Endometrial microvascular endothelial cells (primary cell): ENCODE results near the gene TRAIP. TPM values are rescaled to one million over a fixed set of nuclear protein-coding genes. Genes with fewer than 3 reads are reported as not detected.

Source experiments
- in situ Hi-C: cut with HindIII; loops from 2 replicates; pipeline ENCODE4 v1.10.0; 2017; ENCODE audit warnings: low sequenced_read_pairs, low pct_unique_long_range_greater_than_20kb; ENCODE audit errors: inconsistent ontology term
- total RNA-seq: library from RNA; depleted of rRNA; stranded (reverse); fragments of >200 nt; gene quantifications from one replicate; pipeline ENCODE4 v1.2.3, GENCODE V29; 2015; ENCODE audit errors: inconsistent ontology term

Gene TRAIP
- total RNA-seq, 1 donor from 2014 or later, result 9.7 TPM

- in situ Hi-C loops, result no loop called here
Observed at GRCh38 chr3:49878686-49879085, 22.3 kb upstream of the TRAIP start.

GRCh38 chr3:49877716-49878115 is 21.4 kb upstream of the TRAIP start:
- in situ Hi-C loops, result no loop called here

- in situ Hi-C loops, result no loop called here
Observed at GRCh38 chr3:49876567-49876966, 20.2 kb upstream of the TRAIP start.

- in situ Hi-C loops, result loop anchor here (25.0 kb wide), 2 partner anchors 136 to 311 kb away; partner anchors contain the start of gene BSN
Observed at GRCh38 chr3:49873623-49874022, 17.3 kb upstream of the TRAIP start.

GRCh38 chr3:49872801-49873281 is 16.5 kb upstream of the TRAIP start:
- in situ Hi-C loops, result loop anchor here (25.0 kb wide), 2 partner anchors 136 to 311 kb away; partner anchors contain the start of gene BSN

- in situ Hi-C loops, result loop anchor here (25.0 kb wide), 2 partner anchors 134 to 309 kb away; partner anchors contain the start of gene BSN
Observed at GRCh38 chr3:49871531-49872153, 15.3 kb upstream of the TRAIP start.

- in situ Hi-C loops, result loop anchor here (25.0 kb wide), 2 partner anchors 132 to 307 kb away; partner anchors contain the start of gene BSN
Observed at GRCh38 chr3:49869525-49870126, 13.3 kb upstream of the TRAIP start, which contains the start of gene CAMKV. Gene CAMKV (minus strand): TSS chr3:49869906. CDS start chr3:49862388, 7,518 bp downstream.

GRCh38 chr3:49868862-49869466 is 12.6 kb upstream of the TRAIP start:
- in situ Hi-C loops, result loop anchor here (25.0 kb wide), 2 partner anchors 132 to 307 kb away; partner anchors contain the start of gene BSN

- in situ Hi-C loops, result loop anchor here (25.0 kb wide), 2 partner anchors 131 to 306 kb away; partner anchors contain the start of gene BSN
Observed at GRCh38 chr3:49867871-49868321, 11.5 kb upstream of the TRAIP start.

GRCh38 chr3:49867400-49867799 is 11.0 kb upstream of the TRAIP start:
- in situ Hi-C loops, result loop anchor here (25.0 kb wide), 2 partner anchors 130 to 305 kb away; partner anchors contain the start of gene BSN

GRCh38 chr3:49865198-49865784 is 8.9 kb upstream of the TRAIP start:
- in situ Hi-C loops, result loop anchor here (25.0 kb wide), 2 partner anchors 128 to 303 kb away; partner anchors contain the start of gene BSN

- in situ Hi-C loops, result loop anchor here (25.0 kb wide), 2 partner anchors 127 to 302 kb away; partner anchors contain the start of gene BSN
Observed at GRCh38 chr3:49864505-49864904, 8.1 kb upstream of the TRAIP start.

GRCh38 chr3:49859576-49860305 is 3.4 kb upstream of the TRAIP start:
- in situ Hi-C loops, result loop anchor here (25.0 kb wide), 2 partner anchors 122 to 297 kb away; partner anchors contain the start of gene BSN

- in situ Hi-C loops, result loop anchor here (25.0 kb wide), 2 partner anchors 118 to 293 kb away; partner anchors contain the start of gene BSN
Observed at GRCh38 chr3:49855662-49856061, 702 bp downstream of the TRAIP start.

GRCh38 chr3:49845694-49846093 is 10.7 kb downstream of the TRAIP start:
- in situ Hi-C loops, result no loop called here

GRCh38 chr3:49844464-49845183 is 11.7 kb downstream of the TRAIP start:
- in situ Hi-C loops, result no loop called here

GRCh38 chr3:49842843-49843517 is 13.4 kb downstream of the TRAIP start:
- in situ Hi-C loops, result no loop called here
